VCaP (cell line): ENCODE measurements around the gene FREM1.
A peak's percentile ranks its signal among the peaks of the same experiment; 100 is the strongest.

Experiments used
- H3K27ac ChIP-seq: fragments of 450-650 bp; 2 replicates; pipeline ENCODE4 v1.5.1; 2017
- CTCF ChIP-seq: fragments of 450-650 bp; conservative IDR thresholded peaks from 2 replicates; pipeline ENCODE4 v1.5.1; 2017; ENCODE audit warnings: mild to moderate bottlenecking, moderate library complexity

FREM1 gene

GRCh38 chr9:14889451-14889850 lies 20.8 kb downstream of the FREM1 start:
- no peak for TF ChIP-seq CTCF
- H3K27ac ChIP-seq: peak overlapping the region; percentile 71

- peak overlapping the region; percentile 71 for H3K27ac ChIP-seq
- peak; percentile 28; the same call in 1 of the 2 replicates for TF ChIP-seq CTCF
Measured at GRCh38 chr9:14888875-14889274, 21.4 kb downstream of the FREM1 start.

GRCh38 chr9:14888272-14888671 lies 22.0 kb downstream of the FREM1 start:
- H3K27ac ChIP-seq: peak overlapping the region; percentile 71

GRCh38 chr9:14887149-14887548 lies 23.1 kb downstream of the FREM1 start:
- no peak for TF ChIP-seq CTCF
- H3K27ac ChIP-seq: peak overlapping the region; percentile 71

More at GRCh38 chr9:14888272-14888671, 22.0 kb downstream of the FREM1 start:
- no peak for TF ChIP-seq CTCF

- TF ChIP-seq CTCF: no peak
- H3K27ac ChIP-seq: no peak overlapping the region
Measured at GRCh38 chr9:14883310-14883944, 26.8 kb downstream of the FREM1 start.

- no peak overlapping the region for H3K27ac ChIP-seq
- TF ChIP-seq CTCF: no peak
Measured at GRCh38 chr9:14882090-14882489, 28.1 kb downstream of the FREM1 start.

- no peak for TF ChIP-seq CTCF
- H3K27ac ChIP-seq: no peak overlapping the region
Measured at GRCh38 chr9:14881006-14881405, 29.2 kb downstream of the FREM1 start.
